HG03342 (cell line): Measurements from ENCODE around the gene NRTN.
"Not testable (repeated sequence)": the region's sequence is repeated elsewhere in the genome, so short reads cannot be mapped to it uniquely, and the experiment has no call there.

ENCODE experiments used
- ATAC-seq: cut with Tn5 transposase; IDR thresholded peaks from one replicate; pipeline ENCODE4 v1.9.1; 2021; ENCODE audit warnings: mild to moderate bottlenecking, moderate library complexity; ENCODE audit not compliant: unreplicated experiment

The NRTN gene

GRCh38 chr19:5864725-5865486 lies 60.0 kb downstream of the NRTN start:
- ATAC-seq = no peak

DNA sequence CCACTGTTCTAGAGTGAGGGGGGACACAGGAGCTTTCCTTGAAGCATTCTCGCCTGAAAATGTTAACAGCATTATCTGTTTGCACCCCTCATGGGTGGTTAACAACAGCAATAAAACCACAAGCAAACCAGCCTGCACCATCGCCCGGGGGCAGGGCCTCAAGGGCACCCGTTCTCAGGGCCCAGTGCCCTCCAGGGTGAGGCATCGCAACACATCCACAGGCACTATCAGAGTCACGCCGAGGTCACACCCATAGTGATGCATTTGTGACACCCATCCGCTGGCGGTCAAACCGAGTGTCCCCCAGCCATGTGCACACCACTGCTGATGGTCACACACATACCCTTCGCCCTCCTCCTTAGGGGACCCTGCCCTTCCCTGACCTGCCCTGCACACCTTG lies 60.9 kb downstream of the NRTN start:
- ATAC-seq = no peak

DNA sequence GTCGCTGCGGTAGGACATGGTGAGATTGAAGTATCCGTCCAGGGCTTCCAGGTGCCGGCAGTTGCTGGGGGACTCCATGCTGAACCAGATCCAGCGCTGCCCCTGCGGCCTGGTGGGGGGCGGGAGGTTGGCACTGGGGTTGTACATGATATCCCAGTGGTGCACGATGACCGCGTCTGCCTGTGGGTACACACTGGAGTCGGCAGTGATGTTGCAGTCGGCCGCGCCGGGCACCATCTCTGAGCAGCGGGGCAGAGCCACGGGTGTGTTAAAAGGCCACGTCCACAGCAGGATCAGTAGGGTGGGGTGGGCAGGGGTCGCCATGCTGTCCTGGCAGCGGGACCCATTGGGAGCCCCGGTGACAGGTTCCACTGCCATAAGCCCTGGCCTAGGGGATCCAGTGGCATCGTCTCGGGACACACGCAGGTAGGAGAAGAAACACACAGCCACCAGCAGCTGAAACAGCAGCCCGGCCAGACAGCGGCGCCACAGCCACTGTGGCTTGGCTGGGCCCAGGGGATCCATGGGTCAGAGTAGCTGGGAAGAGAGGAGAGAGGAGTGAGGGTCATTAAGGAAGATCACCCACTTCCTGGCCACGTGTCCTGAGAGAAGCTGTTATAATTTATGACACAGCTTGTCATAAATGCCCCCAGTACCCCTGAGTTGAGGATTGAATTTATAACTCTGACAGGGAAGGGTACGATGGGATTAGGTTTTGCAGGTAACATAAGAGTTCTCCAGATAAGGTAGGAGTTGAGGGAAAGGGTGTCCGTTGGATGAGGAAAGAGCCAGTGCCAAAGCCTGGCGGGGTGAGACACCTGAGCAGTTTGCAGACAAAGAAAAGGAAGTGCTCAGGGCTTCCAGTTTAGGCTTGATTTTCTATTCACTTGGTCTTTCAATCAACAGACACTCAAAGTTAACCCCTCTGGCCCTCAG lies 62.6 kb downstream of the NRTN start:
- no peak for ATAC-seq

GRCh38 chr19:5870986-5871394 lies 66.1 kb downstream of the NRTN start:
- no peak for ATAC-seq

- no peak for ATAC-seq
Measured at GRCh38 chr19:5873617-5874199, 68.8 kb downstream of the NRTN start.

- ATAC-seq = not testable (repeated sequence)
Measured at GRCh38 chr19:5874496-5874895, 69.6 kb downstream of the NRTN start.

DNA sequence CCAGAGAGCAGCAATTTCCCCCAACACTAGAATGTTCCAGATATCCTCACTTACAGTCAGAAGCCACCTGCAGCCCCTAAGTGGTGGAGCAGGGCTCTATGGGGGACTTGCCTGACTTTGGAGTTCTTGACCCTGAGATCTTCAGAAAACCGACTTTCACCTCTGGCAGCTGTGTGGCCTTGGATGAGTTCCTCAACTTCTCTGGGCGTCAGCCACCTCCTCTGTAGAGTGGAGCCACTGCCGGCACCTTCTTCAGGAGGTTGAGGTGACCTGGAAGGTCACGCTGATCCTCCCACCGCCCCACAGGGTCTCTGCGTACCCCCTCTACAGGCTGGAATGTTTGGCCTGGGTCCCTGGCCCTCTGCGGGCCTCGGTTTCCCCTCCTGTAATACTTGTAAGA lies 72.6 kb downstream of the NRTN start:
- no peak for ATAC-seq

DNA sequence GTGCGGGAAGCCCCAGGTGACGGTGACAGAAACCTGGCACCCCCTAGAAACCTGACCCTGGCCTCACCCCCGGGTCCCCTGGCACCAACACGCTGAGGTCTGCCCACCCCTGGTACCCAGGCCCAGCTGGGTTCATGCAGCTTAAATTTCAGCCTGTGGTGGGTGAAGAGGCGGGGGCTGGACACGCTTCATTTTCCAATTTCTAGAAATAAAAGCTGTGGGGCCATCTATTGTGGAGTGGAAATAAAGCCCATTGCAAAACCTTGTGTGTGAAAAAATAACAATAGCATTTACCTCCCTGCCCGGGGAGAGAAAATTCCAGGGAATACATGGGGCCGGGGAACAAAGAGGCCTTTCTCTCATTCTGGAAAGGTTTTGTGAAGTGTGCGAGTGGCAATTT lies 73.0 kb downstream of the NRTN start:
- no peak for ATAC-seq
